Activated B cell treated with CpG ODN at 0.5 μM for 24 hours (primary cell): ENCODE data around the gene NR3C2. TPM values are rescaled to one million over a fixed set of nuclear protein-coding genes. Genes with fewer than 3 reads are reported as not detected.

Source experiments
- ATAC-seq: fragments of 200-7000 bp; cut with Tn5 transposase; one replicate; pipeline ENCODE4 v1.10.0; 2021; ENCODE audit warnings: low read depth, mild to moderate bottlenecking, moderate library complexity
- CTCF ChIA-PET: fragments of 350-600 bp; sonication (Branson Sonifier 250); formaldehyde crosslinking; loops from one replicate; lab custom pipeline; 2021; ENCODE audit warnings: antibody characterized with exemption; lab: Charles Lee
- POLR2A ChIA-PET: fragments of 350-600 bp; sonication (Branson Sonifier 250); formaldehyde crosslinking; loops from one replicate; lab custom pipeline; 2021; ENCODE audit warnings: antibody characterized with exemption; lab: Charles Lee
- DNase-seq: peaks from one replicate; pipeline ENCODE4 v3.0.0; 2022
- H3K27ac Mint-ChIP-seq: one replicate; pipeline ENCODE4 v1.8.0; 2020; ENCODE audit warnings: mixed read lengths
- H3K27me3 Mint-ChIP-seq: one replicate; pipeline ENCODE4 v1.8.0; 2021; ENCODE audit warnings: mixed read lengths
- H3K36me3 Mint-ChIP-seq: one replicate; pipeline ENCODE4 v1.8.0; 2021; ENCODE audit warnings: low read depth, mixed read lengths
- H3K4me1 Mint-ChIP-seq: one replicate; pipeline ENCODE4 v1.8.0; 2021; ENCODE audit warnings: mixed read lengths
- H3K4me3 Mint-ChIP-seq: one replicate; pipeline ENCODE4 v1.8.0; 2020; ENCODE audit warnings: mild to moderate bottlenecking, mixed read lengths
- H3K9me3 Mint-ChIP-seq: one replicate; pipeline ENCODE4 v1.8.0; 2020; ENCODE audit warnings: mixed read lengths
- intact Hi-C: fragments of 100-400 bp; cut with micrococcal nuclease; formaldehyde crosslinking; loops from one replicate; pipeline ENCODE4 v1.15.1; 2024
- total RNA-seq: library from RNA; stranded (reverse); gene quantifications from 2 replicates; pipeline ENCODE4 v1.2.3, GENCODE V29; 2022
- TF ChIP-seq, protein P1 (sequence below): fragments of 200-600 bp; IDR thresholded peaks from one replicate; pipeline ENCODE4 v1.8.0; 2022; ENCODE audit warnings: antibody characterized with exemption, mild to moderate bottlenecking

Gene NR3C2
- total RNA-seq, 1 donor from 2014 or later, result 4.5 TPM

DNA sequence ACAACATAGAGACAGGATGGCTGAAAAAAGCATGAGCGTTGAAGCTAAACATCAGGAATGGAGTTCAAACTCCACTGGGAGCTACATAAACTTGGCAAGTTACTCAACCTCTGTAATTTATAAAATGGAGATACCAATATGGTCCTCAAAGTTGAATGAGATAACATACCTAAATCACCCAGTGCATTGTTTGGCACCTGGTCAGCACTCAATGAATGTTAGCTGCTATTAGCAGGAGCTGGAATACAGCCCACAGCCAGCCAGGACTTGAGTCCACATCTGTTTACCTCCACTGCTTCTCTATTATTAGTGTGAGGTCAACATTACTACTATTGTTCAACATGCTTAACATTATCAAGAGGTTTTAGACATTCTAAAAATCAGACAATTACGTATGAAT lies 97.9 kb downstream of the NR3C2 start:
- no peak overlapping the region for H3K4me3 Mint-ChIP-seq
- POLR2A ChIA-PET, result no interaction called here
- CTCF ChIA-PET, result no interaction called here
- DNase-seq, result no peak
- TF ChIP-seq, protein P1, sequence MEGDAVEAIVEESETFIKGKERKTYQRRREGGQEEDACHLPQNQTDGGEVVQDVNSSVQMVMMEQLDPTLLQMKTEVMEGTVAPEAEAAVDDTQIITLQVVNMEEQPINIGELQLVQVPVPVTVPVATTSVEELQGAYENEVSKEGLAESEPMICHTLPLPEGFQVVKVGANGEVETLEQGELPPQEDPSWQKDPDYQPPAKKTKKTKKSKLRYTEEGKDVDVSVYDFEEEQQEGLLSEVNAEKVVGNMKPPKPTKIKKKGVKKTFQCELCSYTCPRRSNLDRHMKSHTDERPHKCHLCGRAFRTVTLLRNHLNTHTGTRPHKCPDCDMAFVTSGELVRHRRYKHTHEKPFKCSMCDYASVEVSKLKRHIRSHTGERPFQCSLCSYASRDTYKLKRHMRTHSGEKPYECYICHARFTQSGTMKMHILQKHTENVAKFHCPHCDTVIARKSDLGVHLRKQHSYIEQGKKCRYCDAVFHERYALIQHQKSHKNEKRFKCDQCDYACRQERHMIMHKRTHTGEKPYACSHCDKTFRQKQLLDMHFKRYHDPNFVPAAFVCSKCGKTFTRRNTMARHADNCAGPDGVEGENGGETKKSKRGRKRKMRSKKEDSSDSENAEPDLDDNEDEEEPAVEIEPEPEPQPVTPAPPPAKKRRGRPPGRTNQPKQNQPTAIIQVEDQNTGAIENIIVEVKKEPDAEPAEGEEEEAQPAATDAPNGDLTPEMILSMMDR, result no peak
- intact Hi-C loops, result no loop called here
- ATAC-seq, result no peak
- H3K36me3 Mint-ChIP-seq, result peaks cover 4% of the 10 kb centered on the region
- no peaks in the 10 kb centered on the region for H3K27me3 Mint-ChIP-seq
- no peaks in the 10 kb centered on the region for H3K4me1 Mint-ChIP-seq
- H3K27ac Mint-ChIP-seq, result no peak overlapping the region
- H3K9me3 Mint-ChIP-seq, result peaks cover 12% of the 10 kb centered on the region

DNA sequence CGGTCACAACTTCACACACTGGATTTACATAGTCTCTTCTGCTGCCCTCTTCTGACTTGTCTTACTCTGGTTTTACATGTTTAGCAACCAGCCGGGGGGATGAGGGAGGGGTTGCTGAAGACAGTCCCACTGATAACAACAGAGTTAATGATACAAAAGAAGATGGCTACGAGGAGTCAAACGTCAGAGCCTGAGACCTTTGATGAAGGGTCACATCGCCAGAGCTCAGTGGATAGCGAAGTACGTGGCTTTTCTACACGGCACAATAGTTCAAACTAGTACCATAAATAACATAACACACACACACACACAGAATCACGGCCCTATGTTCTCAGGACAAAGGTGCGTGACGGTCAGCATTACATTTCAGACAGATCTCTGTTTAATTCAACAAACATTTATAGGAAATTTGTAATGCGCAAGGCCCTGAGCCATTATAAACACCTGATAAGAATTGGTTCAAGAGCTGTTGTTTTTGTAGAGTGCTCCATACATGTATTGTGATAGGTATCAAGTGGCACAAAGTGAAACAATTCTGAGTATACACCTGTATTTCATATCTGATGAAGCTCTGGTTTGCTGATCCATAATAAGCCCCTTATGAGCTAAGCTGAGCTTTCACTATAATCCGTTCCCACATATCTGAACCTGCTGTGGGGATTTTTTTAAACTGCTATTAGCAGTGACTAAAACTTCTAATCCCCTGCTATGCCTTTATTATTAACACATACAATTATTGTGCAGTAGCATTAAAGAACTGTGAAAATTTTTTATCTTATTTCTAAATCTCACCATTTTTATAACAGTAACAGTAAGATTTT lies 100.0 kb downstream of the NR3C2 start:
- Mint-ChIP-seq H3K9me3 (peaks cover 12% of the 10 kb centered on the region), H3K4me1 (no peaks in the 10 kb centered on the region), H3K27ac (no peak overlapping the region), H3K4me3 (no peak overlapping the region), H3K27me3 (no peaks in the 10 kb centered on the region), H3K36me3 (peaks cover 4% of the 10 kb centered on the region)
- TF ChIP-seq, protein P1, result no peak
- ATAC-seq (no peak), DNase-seq (no peak)
- POLR2A ChIA-PET, result no interaction called here
- CTCF ChIA-PET, result no interaction called here
- intact Hi-C loops, result no loop called here

DNA sequence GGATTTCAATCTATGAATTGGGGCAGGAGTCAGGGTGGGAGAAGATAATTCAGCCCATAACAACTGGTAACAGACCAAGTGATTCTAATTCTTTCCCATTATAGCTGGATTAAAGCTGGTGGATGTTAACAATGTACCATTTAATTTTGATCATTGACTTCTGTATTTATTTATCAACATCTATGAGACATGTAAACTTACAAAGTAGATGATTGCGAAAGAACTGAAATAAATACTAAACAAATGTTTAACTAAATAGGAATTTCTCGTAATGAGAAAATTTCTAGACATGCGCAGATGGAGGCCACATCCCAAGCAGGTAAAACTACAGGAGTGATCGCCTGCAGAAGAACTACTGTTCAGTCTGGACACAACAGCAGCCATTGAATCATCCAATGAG lies 107.1 kb downstream of the NR3C2 start:
- intact Hi-C loops, result no loop called here
- DNase-seq (no peak), ATAC-seq (no peak)
- TF ChIP-seq, protein P1, result no peak
- H3K4me1 Mint-ChIP-seq, result no peaks in the 10 kb centered on the region
- no peaks in the 10 kb centered on the region for H3K27me3 Mint-ChIP-seq
- POLR2A ChIA-PET, result no interaction called here
- CTCF ChIA-PET, result no interaction called here
- H3K9me3 Mint-ChIP-seq, result peaks cover 7% of the 10 kb centered on the region
- H3K36me3 Mint-ChIP-seq, result peaks cover 1% of the 10 kb centered on the region
- no peak overlapping the region for H3K27ac Mint-ChIP-seq
- no peak overlapping the region for H3K4me3 Mint-ChIP-seq

DNA sequence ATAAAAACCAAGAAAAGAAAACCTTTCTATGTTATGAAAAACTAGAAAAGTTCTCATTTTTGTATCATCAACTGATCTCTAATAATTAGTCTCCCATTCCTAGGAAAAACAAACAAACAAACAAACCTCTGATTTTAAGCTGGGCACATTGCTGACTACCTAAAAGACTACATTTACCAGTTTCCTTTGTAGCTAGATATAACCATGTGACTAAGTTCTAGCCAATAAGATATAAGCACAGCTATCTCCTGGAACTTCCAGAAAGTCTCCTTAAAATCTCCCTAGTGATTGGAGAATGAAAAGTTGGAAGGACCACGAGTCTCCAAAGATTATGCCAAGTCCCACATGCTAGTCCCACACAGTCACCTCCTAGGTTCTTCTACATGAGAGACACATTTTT lies 108.9 kb downstream of the NR3C2 start:
- Mint-ChIP-seq H3K4me3 (no peak overlapping the region), H3K27me3 (no peaks in the 10 kb centered on the region), H3K9me3 (no peaks in the 10 kb centered on the region), H3K27ac (no peak overlapping the region), H3K36me3 (no peaks in the 10 kb centered on the region), H3K4me1 (no peaks in the 10 kb centered on the region)
- no peak for DNase-seq
- POLR2A ChIA-PET, result interaction anchor here (0.7 kb wide), 1 partner anchor 33 kb away, joined by 4 read pairs; no protein-coding TSS in a partner anchor
- intact Hi-C loops, result no loop called here
- CTCF ChIA-PET, result no interaction called here
- TF ChIP-seq, protein P1, result no peak
- no peak for ATAC-seq

DNA sequence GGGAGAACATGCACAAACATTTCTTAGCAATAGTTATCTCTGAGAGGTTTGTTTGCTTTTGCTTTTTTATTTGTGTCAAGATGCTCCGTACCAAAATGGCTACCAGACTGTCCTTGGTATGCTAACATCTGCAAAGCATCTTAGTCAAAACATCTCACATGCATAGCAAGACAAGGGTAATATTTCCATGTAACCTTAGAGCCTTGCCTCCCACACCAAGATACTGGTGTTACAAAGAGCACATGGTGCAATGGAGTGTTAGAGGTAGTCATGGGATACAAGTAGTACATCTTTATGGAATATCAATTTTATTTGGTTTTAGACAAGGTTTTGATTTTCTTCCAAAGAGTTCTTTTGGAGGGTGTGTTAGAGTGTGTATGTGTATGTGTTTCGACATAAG lies 109.7 kb downstream of the NR3C2 start:
- POLR2A ChIA-PET, result no interaction called here
- Mint-ChIP-seq H3K27me3 (no peaks in the 10 kb centered on the region), H3K27ac (no peak overlapping the region), H3K9me3 (no peaks in the 10 kb centered on the region), H3K36me3 (no peaks in the 10 kb centered on the region), H3K4me3 (no peak overlapping the region), H3K4me1 (no peaks in the 10 kb centered on the region)
- DNase-seq (no peak), ATAC-seq (no peak)
- CTCF ChIA-PET, result no interaction called here
- TF ChIP-seq, protein P1, result no peak
- intact Hi-C loops, result no loop called here
